Right ventricle myocardium inferior (tissue), 1 donor: Measurements from ENCODE around the gene ADAM8. TPM values are rescaled to one million over a fixed set of nuclear protein-coding genes. Genes with fewer than 3 reads are reported as not detected.
A peak's percentile ranks its signal among the peaks of the same experiment; 100 is the strongest.

Experiments
- ATAC-seq: fragments of 200-7000 bp; cut with Tn5 transposase; one replicate; pipeline ENCODE4 v1.9.1; 2020; ENCODE audit warnings: mild to moderate bottlenecking, moderate library complexity
- DNase-seq: peaks from one replicate; pipeline ENCODE4 v3.0.0; 2021; ENCODE audit errors: missing footprints
- intact Hi-C: fragments of 100-400 bp; cut with DNase I; formaldehyde crosslinking; loops from one replicate; pipeline ENCODE4 v1.11.0; 2022
- total RNA-seq: library from RNA; stranded (reverse); fragmentation: NEBNext Ultra II Directional; extraction: Animal tissue kit (Norgen Biotek cat#: 25700); gene quantifications from one replicate; pipeline ENCODE4 v1.2.1, GENCODE V29; 2021
- donor health status: DM: no; HTN: yes; CAD: no; lungs with severe emphysema.

The ADAM8 gene
- total RNA-seq, 1 donor from 2014 or later: 2.0 TPM

DNA sequence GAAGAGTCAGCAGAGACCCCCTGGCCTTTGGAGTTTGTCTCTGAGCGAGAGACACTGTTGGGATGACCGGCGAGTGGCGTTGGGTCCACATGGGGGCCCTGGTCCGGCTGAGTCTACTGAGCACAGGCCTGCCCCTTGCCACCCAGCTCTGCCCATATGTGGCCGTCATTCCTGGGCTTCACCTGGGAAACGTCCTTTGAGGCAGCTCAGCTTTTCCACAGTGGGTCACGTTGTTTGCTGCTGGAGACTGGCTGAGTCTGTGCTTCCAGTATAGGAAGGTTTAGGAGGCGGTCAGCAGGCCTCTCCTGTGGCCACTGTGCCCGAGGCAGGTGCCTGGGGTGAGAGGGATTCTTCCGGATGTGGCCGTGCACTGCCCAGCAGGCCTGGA lies 17.1 kb downstream of the ADAM8 start:
- no peak for ATAC-seq
- intact Hi-C loops: no loop called here
- DNase-seq: no peak

DNA sequence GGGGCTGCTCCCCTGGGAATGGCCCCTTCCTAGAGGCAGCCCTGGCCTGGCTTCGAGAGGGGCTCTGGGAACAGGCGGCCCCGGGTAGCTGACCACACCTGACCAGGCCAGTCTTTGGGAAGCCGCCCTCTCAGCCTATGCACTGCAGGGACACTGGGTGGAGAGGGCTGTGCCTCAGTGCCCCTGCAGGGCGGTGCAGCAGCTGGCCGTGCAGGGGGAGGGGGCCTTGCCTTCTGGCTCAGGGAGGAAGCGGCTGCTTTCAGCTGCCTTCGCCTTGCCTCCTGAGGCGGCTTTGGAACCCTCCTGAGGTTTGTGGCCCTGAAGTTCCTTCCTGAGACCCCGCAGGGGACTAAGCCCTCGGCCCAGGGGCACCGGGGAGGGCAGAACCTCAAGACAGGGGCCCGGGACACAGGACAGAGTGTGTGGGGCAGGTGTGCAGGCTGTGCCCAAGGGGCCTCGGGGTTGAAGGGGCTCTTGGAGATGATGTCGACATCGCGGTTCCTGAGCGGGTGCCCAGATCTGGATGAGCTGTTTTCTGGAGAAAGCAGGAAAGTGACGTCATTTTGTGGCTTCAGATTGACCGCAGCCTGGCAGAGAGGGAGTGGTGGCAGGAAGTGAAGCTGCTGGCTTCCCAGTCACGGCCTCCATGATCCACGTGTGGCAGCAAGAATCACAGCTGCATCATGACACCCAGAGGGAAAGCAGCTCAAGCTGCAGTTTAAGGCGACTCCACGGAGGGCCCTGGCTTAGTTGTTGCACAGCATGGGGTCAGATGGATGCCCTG lies 17.7 kb downstream of the ADAM8 start:
- ATAC-seq (peak; percentile 26), DNase-seq (peak; percentile 92)
- intact Hi-C loops: no loop called here

DNA sequence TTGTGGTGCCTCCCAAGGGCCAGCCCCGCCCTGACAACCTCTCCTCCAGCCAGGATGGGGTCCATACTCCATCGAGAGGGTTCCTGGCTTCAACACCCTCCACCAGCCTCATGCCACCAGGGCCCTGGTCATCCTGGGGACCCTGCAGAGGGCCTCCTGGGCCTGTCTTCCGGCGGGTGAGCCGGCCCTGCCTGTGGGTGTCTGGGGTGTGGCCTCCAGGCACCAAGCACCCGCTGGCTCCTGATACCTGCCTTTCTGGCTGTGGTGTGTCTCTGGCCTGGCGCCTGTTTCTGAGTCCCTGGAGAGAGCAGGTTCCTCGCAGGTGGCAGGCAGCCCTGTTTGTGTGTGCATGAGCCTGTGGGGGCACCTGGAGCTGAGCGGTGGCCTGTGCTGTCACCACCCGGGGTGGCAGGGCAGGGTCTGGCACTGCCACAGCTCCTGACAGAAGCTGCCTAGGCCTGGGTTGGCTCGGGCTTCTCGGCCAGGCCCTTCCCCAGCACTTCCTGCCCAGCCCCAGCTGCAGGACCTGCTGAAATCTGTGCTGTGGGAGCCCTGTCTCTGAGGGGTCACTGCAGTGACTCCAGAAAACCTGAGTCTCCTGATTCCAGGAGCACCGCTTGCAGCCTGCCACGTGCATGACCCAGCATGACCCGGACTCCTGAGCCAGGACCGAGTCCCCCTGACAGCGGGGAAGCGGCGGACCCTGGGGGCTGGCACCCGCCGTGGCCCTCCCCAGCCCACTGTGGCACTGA lies 18.4 kb downstream of the ADAM8 start:
- intact Hi-C loops: no loop called here
- DNase-seq (no peak), ATAC-seq (no peak)

DNA sequence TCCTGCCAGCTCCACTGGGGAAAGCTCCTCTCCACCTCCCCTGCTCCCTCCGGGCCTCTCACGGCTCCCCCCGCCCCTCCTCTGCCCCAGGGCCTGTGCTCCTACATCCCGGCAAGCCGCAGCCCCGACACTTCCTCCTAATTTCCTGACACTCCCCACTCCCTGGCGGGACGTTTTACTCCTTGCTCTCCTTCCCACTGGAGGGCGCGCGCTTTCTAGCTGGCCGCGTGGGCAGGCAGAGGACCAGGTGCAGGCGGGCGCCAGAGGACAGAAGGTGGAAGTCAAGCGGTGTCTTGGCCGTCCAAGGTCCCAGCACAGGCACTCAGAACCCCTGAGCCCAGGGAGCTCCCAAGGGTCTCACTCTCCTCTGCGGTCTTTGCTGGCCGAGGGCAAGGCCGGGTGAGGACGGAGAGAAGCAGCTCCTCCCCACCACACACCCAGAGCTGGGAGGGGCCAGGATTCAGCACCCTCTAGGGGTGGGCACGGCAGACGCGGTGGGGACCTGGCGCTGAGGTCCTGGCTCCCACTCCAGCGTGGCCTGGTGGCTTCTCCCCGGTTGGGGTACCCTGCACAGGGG lies 19.1 kb downstream of the ADAM8 start:
- intact Hi-C loops: no loop called here
- DNase-seq: peak; percentile 90
- peak; percentile 21 for ATAC-seq

DNA sequence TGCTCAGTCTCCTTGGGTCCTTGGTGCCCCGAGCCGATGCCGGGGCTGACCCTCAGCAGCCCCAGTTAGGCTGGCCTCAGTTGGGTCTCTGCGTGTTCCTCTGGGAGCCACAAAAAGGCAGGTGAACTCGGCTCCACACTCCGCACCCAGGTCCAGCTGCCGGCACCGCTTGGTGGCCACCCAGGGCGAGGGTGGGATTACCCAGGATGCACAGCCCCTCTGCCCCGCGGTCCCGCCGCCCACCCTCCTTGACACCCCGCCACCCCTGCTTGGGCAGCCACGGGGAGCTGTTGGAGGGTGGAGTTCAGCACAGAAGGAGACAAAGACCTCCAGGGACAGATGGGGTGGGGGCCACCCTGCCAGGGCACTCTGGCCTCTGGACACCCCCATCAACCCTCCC lies 21.3 kb downstream of the ADAM8 start:
- no peak for ATAC-seq
- DNase-seq: no peak
- intact Hi-C loops: no loop called here

DNA sequence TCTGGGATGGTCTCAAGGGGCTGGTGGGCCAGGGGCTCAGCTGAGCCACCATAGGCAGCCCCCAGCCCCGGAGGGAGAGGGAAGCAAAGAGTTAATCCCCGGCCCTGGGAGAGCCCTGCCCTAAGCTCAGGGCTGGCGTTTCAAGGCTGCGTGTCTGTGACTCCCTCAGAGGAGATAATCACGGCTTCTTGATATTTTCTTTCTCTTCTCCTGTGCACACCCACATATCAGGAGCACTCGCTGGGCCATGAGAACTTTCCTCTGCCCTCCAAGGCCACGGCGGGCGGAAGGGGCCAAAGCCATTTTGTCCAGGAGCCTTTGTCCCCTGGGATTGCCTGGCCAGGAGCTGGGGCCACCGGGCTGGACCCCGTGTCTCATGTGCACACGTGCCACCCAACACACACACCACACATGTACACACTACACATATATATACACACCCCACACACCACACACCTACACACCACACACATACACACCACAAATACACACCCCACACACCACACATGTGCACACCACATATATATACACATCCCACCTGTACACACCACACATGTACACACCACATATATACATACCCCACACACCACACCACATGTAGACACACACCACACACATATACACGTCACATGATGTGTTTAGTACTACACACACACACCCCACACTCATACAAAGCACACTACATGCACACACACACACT lies 22.1 kb downstream of the ADAM8 start:
- DNase-seq (no peak), ATAC-seq (no peak)
- intact Hi-C loops: no loop called here

DNA sequence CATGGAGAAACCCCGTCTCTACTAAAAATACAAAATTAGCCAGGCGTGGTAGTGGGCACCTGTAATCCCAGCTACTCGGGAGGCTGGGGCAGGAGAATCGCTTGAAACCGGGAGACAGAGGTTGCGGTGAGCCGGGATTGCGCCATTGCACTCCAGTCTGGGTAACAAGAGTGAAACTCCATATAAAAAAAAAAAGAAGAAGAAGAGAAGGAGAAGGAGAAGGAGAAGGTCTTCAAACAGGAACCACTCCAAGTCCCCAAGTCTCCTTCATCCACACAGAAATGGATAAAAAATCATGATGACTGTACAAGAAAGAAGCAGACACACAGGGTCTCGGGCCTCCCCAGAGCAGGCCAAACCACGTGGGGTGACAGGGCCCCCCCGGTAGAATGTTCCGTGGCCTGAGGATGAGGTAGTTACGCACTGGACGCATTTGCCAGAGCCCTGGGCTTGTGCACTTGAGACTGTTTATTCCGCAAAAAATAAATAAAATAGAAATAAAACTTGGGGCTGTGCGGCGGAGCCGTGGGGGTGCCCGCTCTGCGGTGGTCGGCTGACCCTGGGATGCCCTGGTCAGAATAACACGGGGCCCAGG lies 23.2 kb downstream of the ADAM8 start:
- no peak for ATAC-seq
- intact Hi-C loops: no loop called here
- no peak for DNase-seq

DNA sequence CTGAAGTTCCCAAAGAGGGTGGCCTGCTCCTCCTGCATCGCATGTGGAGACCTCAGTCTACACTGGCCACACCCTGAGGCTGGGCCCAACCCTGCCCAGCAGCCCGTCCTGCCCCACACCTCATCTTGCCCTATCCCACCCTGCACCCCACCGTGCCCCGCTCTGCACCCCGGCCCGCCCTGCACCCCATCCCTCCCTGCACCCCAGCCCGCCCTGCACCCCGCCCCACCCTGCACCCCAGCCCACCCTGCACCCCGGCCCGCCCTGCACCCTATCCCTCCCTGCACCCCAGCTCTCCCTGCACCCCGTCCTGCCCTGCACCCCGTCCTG lies 24.5 kb downstream of the ADAM8 start:
- DNase-seq: no peak
- no peak for ATAC-seq
- intact Hi-C loops: no loop called here

DNA sequence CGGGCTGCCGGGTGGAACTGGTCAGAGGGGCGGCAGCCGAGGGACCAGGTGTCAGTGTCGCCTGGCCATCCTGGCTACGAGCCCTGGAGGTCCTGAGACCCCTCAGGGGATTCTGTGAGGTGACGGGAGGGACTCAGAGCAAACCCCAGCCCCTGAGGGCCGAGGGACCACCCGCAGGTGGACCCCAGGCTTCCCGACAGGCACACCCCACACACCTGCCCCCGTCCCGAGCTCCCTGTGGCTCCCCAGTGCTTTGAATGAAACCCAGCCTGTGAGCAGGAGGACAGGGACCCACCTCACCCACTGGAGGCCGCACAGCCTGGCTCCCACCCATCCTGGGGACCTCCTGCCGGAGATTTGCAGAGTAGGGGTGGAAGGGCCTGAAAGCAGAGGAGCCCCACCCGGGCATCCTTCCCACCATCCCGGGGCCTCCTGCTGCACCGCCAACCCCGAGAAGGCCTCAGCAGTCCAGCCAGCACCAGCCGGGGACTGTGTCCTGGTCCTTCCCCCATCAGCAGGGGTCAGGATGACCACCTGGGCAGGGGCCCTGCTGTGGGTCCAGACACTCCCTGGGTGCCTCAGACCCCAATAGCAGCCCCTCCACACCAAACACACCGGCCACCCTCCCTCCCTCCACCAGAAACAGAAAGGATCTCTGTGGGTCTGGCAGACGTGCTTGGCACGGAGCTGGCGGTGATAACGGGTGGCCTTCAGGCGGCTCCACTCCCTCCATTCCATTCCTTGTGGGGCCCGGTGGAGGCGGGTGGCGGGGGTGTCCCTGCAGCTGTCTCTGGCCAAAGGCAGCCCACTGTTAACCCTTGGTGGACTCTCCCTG lies 25.1 kb downstream of the ADAM8 start:
- intact Hi-C loops: no loop called here
- no peak for DNase-seq
- ATAC-seq: no peak

DNA sequence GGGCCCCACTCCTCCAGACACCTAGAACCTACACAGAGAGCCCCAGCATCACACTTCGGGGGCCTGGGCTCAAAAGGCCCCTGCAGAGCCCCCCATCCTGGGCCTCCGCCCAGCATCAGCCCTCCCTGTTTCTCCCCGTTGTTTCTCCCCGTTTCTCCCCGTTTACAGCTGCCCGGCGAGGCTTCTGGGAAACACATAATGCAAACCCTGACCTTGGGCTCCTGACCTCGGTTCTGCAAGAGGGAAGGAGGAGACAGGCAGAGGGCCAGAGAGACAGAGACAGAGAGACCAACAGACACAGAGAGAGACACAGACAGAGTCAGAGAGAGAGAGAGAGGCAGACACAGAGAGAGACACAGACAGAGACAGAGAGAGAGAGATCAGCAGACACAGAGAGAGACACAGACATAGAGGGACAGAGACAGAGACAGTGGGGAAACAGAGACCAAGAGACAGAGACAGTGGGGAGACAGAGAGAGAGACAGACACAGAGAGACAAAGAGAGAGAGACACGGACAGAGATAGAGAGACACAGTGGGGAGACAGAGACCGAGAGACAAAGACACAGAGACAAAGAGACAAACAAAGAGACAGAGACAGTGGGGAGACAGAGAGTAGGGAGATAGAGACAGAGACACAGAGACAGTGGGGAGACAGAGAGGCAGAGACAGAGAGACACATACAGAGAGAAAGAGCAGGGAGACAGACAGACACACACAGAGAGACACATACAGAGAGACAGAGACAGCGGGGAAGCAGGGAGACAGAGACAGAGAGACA lies 26.5 kb downstream of the ADAM8 start:
- no peak for ATAC-seq
- no peak for DNase-seq
- intact Hi-C loops: no loop called here

DNA sequence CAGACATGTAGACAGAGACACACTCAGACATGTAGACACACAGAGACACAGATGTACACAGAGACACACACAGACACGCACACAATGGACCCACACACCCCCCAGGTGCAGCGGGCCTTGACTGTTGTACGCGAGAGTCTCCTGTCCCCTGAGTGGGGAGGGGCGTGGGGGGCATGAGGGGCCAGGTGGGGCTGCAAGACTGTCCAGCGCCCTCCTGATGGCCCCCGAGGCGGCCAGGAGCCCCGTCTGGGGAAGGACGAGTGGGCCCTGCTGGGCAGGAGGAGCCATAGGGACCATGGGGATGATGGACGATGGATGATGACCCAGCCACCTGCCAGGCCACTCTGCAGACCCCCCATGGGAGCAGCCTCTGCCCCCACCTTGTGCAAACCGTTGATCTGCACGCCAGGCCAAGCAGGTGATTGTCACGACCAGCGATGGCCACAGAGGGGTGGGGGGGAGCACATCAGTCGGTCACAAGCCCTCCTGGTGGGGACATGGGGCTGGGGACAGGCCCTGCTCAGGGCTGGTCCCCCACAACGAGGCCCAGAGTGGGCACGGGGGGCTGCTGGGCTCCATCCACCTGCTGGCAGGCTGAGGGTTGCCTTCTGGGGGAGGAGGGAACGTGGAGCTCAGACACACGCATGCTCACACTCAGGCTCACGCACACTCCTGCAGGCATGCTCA lies 27.4 kb downstream of the ADAM8 start:
- ATAC-seq: no peak
- DNase-seq: no peak
- intact Hi-C loops: no loop called here

DNA sequence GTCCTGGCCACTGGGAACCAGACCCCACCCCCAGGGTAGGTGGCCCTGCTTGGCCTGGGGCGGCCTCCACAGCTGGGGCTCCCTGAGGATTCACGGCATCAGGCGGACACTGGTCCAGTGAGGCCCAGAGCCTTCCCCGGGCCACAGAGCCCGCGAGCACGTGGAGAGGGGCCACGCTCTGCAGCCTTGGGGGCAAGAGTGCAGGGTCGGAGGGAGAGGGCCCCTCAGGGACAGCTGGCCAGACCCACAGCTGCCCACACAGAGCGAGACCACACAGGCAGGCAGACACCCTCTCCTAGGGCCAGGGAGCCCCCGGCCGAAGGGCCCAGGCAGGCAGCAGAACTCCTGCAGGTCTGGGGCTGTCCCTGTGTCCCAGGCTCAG lies 28.3 kb downstream of the ADAM8 start:
- ATAC-seq: no peak
- intact Hi-C loops: no loop called here
- DNase-seq: no peak

DNA sequence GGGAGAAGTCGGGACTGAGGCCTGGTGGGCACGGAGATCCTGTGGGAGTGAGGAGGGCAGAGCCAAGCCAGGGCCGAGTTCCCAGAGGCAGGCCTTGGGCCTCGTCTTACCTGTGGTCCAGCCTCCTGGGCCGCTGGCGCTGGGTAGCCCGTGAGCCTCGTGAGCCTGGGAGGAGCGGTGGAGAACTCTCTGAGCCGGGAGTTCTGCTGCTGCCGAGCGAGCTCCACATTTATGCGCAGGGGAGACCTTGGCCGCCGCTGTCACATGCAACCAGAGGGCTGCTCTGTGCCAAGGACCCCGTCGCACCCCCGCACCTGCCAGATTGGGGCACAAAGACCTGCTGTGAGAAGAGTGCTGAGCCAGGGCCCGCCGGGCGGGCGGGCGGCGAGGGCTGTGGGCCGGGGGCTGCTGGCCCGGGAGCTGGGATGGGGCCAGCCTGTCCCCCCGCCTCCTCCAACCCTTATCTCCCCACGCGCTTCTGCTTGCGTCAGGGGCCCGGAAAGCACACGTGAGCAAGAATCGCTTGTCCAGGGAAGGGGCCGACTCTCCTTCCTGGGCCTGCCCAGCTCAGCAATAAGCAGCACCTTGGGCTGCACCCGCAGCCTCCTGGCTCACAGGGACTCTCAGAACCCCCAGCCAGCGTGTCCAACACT lies 28.9 kb downstream of the ADAM8 start:
- no peak for ATAC-seq
- intact Hi-C loops: no loop called here
- no peak for DNase-seq

DNA sequence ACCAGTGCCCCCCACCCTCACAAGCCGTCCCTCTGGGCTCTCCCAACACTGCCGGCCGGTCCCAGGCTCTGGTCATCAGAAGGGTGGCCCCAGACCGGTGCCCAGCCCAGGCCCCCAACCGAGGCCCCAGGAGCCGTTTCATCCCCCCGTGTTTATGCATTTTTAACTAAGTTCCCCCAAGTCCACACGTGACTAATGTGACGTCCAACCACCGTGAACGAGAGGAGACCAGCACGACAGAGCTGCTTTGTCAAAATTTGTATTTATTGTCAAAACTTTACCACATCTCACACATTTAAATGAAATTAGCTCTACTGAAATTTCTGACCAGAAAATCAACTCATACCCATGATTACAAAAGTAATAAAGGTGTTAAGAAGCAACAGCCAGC lies 30.4 kb downstream of the ADAM8 start:
- DNase-seq (no peak), ATAC-seq (no peak)
- intact Hi-C loops: no loop called here

DNA sequence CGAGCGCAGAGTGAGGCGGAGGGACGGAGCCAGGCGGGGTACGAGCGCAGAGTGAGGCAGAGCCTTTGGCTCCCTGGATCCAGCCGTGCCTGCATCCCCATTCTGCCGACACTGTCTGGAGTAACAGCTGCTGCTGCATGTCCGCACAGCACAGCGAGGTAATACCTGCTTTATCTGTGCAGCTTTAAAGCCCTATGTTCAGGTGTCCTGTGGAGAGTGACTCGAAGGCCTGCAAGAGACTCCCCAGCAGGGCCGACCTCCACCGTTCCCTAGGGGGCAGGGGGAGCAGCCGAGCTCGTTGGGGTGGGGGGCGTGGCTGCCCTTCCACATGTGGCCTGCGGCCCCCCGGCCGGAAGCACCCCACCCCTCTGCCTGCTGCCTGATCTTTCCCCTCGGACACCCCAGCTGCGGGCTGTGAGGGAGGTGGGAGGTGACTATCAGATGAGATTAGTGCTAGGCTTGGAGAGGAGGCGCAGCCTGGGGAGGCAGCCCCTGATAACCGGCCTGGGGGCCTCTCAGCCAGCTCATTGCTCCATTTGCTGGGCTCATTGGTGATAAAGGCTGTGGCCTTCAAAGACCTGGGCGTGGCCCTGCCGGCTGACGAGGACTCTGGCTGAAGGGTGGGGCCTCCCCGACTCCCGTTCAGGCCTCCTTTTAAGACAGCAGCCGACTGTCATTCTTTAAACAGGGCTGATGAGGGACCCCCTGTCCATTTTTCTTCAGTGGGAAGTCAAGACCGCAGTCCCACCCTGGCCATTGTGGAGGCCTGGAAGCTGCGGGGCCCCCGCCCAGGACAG lies 31.0 kb downstream of the ADAM8 start:
- no peak for DNase-seq
- ATAC-seq: no peak
- intact Hi-C loops: no loop called here

DNA sequence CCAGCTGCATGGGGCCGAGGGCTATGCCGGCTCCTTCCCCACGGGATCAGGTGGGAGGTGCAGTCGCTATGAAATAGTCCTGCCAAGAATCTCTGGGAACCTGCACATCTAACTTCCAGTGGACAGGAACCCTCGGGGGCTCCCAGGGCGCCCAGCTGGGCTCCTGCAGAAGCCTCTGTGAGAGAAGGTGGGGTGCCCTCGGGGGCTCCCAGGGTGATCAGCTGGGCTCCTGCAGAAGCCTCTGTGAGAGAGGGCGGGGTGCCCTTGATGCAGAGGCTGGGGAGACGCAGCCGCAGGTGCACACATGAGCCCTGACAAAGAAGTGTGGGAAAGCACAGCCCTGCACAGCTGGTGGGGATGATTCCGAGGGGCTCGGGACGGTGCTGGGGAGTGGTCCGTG lies 33.1 kb downstream of the ADAM8 start:
- no peak for DNase-seq
- ATAC-seq: no peak
- intact Hi-C loops: no loop called here
